ENCODE results near the gene ASTN2.

ASTN2 gene

DNA sequence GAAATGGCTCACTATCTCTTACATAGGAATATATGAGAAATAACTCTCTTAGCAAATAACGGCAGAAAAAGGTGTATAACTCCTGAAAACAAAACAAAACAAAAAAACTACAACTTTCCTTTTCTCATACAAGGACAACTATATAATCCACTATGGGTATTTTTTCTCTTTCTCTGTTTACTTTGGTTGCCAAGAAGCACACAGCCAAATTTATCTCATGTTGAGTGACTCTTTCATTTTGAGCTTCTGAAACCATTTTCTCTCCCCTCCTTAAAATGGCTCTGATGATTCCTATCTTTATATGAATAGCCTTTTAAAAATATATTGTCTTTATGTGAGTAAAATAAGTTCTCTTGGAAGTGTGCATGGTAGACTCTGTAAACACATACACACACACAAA lies 599.0 kb downstream of the ASTN2 start:
- DNase-seq (ENCODE audit: low read depth in 2 of 2) = no peak

DNA sequence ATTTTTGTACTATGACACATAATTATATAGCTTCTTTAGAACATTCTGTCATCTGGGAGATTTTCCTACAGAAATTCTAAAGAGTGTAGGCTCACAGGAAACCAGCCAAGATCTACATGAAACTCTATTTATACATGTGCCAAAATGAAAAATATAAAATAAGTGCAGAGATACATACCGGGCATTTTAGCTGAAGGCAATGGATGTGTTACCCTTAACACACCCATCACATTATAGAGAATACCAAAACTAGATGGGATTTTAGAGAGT lies 601.9 kb downstream of the ASTN2 start:
- no peak for DNase-seq (ENCODE audit: low read depth in 2 of 2)

DNA sequence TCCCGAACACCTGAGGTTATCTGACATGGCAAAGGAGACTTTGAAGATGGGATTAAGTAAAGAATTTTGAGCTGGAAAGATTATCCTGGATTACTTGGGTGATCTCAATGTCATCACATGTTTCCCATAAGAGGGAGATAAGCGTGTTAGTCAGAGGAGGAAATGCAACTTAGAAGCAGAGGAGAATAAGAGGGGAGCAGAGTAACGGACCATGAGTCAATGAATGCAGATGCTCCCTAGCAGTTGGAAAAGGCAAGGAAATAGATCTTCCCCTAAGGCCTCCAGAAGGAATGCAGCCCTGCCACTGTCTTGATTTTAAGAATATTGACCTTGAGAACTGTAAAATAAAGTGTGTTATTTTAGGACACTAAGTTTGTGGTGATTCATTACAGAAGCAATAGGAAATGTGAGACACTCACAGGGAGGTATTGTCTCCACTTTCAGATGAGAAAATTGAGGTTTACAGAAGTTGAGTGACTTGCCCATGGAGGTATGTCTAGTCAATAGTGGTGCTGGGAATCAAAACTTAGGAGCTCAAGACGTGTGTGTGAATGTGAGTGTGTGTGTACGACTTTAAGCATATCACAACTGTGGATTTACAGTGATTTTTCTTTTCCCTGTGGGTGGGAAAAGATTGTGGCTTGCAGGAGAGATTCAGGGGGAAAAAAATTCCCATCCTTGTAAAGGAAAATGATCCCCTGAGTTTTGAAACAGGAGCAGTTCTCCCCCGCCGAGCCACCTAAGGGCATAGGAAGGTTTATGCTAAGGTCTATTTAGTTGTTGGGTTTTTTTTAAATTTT lies 602.4 kb downstream of the ASTN2 start:
- no peak for DNase-seq (ENCODE audit: low read depth in 2 of 2)

DNA sequence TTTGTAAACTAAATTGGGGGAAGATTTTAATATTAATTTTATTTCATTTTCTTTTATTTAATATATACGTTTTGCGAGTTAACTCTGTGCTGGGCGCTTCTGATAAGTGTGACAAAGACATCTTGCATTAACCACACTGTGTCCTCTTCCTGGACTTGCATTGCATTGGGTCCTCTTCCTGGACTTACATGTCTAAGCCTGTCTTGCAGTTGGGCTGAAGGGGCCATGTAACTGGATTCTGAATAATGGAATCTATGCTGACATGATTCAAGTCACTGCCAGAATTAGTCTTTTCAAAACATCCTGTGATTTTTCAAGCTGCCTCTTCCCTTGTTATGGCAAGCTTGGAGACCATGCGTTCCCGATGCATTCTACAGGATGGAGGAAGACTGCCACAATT lies 605.2 kb downstream of the ASTN2 start:
- no peak for DNase-seq (ENCODE audit: low read depth in 2 of 2)

DNA sequence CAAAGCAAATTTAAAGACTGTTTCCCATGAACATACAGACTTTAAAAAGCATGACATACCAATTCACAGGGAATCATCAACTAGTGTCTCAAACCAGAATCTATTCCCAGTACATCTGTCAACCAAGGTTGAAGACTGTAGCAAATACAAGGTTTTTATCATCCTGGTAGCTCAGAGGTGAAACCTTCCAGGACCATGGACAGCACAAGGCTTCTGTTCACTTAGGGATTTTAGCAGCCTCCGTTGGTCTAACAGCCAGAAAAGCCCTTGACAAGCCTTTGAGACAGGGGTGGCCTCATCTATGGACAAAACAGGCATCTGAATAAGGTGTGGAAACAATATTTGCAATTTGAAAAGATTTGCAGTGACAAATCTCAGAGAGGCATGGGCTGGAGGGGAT lies 608.8 kb downstream of the ASTN2 start:
- DNase-seq (ENCODE audit: low read depth in 2 of 2) = no peak

DNA sequence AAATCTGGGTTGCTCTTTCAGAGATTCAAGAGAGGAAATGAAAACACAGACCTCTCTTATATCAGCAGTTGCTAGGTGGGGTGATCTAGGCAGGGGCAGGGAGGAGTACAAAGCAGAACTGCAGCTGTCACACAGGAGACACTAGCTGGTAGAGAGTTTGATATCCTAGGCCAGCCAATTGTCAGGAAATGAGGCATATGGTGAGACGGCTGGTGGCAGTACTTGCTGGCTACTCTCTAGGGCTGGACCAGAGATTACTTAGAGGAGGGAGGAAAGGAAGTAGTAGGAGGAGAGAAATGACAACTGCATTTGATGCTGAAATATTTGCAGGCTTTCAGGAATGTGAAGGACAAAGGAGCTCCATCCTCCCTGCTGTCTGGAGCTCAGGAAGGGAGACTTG lies 614.0 kb downstream of the ASTN2 start:
- no peak for DNase-seq (ENCODE audit: low read depth in 2 of 2)

DNA sequence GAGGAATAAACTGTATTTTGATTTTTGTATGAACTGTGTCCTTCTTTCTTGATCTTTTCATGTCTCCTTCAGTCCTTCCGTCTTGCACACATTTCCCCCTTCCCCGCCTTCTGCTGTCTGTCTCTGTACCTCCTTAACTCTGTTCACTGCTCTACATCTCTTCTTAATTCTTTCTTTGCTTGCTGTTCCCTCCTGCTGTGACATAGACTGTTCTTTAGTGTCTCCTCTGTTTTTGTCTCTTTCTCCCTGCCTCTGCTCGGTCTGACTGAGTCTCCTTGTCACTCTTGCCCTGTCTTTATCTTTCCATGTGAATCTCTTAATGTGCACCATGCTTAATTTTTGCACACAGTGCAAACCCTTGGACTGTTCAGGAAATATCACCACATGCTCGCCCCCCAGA lies 614.8 kb downstream of the ASTN2 start:
- no peak for DNase-seq (ENCODE audit: low read depth in 2 of 2)

DNA sequence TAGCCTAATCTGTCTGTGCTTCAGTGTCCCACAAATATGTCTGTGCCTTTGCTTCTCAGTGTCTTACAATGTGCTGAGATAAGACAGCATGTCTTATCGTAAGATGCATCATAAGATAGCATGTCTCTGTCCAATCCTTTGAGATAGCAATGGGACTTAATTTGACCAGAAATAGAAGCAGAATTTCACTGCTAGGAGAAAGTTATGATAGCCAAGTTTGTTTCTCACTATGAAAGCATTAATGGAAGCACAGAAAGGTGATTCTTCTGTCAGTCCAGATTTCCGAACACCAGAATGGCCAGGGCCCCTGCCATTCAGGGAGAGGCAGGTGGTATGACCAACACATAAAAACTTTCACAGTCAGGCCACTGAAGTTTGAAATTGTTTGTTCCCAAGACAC lies 616.3 kb downstream of the ASTN2 start:
- no peak for DNase-seq (ENCODE audit: low read depth in 2 of 2)

DNA sequence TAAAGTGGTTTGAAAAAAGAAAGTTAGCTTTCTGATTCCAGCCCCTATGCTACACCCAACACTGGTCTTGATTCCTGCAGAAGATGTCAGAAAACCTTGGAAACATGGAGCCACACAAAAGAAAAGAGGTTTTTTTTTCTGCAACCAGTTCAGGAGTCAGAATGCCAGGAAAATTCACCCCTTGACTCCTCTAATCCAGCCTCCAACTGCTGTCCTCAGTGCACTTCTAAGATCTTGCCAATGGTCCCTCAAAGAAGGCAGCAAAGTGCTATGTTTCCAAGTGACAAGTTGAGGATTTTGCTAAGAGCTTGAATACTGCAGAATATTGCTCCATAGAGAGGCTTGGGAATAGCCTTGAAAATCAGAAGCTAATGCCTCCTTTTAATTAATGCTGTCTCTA lies 617.6 kb downstream of the ASTN2 start:
- DNase-seq (ENCODE audit: low read depth in 2 of 2) = no peak

DNA sequence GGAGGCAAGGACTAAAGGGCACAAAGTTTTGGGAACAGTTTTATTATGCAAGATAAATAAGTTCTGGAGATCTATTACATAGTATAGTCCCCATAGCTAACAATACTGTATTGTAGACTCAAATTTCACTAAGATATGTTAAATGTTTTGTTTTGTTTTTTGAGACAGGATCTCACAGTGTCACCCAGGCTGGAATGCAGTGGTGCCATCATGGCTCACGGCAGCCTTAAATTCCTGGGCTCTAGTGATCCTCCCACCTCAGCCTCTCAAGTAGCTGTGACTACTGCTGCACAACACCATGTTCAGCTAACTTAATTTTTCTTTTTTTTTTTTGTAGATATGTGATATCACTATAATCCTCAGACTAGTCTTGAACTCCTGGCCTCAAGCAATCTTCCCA lies 618.2 kb downstream of the ASTN2 start:
- no peak for DNase-seq (ENCODE audit: low read depth in 2 of 2)

DNA sequence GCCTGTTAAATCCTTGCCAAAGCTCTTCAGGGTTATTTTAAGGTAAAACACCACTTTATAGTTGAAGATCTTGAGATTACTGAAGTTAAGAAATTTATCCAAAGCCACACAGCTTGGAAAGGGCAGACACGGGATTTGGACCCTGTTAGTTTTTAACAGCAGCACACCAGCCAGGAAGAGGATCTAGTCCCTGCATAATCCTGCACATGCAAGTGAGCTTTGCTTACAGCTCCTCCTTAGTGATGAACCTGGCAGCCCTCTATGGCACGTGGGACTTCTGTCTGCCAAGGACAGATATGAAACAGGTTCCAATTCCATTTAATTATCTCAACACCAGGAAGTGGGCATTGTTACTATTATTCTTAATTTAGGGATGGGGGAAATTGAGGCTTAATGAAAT lies 619.0 kb downstream of the ASTN2 start:
- DNase-seq (ENCODE audit: low read depth in 2 of 2) = no peak

DNA sequence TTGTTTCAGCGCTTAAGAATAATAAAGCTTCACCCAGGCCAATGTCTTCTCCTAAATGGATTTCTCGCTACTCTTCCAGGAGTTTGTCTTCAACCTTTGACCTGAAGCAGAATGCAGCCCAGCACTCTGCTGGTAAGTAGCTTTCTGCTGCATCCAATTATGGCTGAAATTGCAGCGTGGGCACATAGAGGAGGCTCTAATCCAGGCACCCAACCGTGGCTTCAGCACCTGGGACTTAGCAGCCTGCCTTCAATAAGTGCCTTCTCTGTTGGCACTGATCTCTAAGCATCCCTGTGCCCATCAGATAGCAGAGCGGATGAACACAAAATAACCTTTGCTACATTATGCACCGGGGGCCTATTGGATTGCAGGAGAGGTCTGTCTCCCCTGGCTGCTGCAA lies 622.6 kb downstream of the ASTN2 start:
- DNase-seq (ENCODE audit: low read depth in 2 of 2) = no peak

DNA sequence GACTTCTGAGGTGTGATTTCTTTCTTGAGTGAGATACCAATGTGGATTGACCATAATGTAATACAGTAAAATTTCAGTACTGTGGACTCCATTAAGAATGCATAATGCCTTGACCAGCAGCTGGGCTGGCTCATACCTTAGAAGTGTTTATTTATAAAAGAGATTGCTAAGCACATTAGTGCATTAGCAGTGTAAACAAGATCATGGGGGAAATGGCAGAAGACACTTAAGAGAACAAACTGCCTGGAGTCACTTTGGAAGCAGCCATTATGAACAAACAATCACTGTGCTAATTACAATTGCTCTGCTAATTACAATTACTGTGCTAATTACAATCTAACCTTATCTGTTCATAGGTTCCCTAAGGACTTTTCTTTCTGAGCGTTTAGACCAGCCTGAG lies 623.5 kb downstream of the ASTN2 start:
- no peak for DNase-seq (ENCODE audit: low read depth in 2 of 2)

DNA sequence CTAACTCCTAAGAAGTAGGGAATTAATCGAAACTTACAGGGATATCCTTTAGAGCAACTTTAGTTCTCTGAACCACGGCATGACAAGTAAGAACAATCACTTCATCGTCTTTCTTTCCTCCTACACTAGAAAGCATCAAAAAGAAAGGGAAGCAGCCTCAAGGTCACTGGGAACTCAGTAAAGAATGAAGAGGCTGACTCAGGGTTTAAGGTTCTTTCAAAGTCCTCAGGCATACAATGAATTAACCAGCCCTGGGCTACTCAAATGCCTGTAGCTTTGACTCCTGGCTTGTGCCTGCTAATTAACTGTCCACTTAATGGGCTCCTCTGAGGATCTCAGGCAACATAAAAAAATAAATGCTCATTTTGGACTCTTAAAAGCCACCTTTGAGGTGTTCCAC lies 625.8 kb downstream of the ASTN2 start:
- no peak for DNase-seq (ENCODE audit: low read depth in 2 of 2)

DNA sequence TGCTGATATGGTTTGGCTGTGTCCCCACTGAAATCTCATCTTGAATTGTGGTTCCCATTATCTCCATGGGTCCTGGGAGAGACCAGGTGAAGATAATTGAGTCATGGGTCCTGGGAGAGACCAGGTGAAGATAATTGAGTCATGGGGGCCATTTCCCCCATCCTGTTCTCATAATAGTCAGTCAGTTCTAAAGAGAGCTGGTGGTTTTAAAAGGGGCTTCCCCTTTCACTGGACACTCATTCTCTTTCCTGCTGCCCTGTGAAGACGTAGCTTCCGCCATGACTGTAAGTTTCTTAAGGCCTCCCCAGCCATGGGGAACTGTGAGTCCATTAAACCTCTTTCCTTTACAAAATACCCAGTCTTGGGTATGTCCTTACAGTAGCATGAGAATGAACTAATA lies 628.1 kb downstream of the ASTN2 start:
- DNase-seq (ENCODE audit: low read depth in 2 of 2) = no peak

DNA sequence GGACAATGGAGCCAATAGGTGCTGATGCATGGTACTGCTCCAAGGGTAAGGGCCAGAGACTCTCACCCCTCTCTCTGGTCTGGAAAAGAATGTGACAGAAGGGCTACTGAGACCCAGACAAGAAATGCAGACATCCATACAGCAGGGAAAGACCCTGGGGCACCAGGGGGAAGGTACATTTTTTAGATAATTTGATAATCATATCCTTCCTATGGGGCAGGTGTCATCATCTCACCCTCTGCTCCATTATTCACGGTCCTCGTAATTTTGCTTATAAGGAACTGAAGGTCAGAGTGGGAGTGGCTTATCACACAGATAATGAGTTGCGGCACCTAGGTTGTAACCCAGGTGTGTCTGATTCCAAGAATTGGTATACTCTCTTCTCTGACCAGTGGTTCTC lies 637.7 kb downstream of the ASTN2 start:
- DNase-seq (ENCODE audit: low read depth in 2 of 2) = no peak

DNA sequence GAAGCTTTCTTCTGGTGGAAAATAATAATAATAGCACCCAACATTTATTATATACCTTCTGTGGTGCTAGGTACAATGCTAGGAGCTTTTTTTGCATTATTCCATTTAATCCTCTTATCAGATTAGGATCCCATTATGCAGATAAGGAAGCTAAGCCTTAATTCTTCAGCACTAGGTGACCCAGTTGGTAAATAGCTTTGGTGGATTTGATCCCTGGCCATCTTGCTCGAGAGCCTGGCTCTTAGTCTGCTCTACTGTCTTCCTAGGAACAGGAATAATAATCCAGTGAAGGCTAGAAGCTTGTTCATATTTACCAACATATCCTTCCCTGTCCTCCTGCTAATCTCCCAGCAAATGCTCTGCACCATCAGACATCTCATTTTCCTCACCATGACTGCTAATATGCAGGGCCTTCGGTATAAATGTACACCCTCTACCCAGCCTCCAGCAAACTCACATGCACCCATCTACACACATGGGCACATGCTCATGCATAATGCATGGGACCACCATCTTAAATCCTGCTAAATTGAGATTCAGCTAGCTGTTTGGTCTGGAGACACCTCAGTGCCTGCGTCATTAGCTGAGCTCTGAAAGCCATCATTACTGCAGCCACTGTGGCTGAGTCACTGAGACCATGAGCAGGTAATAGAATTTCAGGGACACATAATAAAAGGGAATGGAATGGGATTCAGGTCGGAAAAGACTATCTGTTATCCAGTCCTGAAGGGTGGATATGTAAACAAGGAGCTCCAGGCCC lies 640.3 kb downstream of the ASTN2 start:
- no peak for DNase-seq (ENCODE audit: low read depth in 2 of 2)

DNA sequence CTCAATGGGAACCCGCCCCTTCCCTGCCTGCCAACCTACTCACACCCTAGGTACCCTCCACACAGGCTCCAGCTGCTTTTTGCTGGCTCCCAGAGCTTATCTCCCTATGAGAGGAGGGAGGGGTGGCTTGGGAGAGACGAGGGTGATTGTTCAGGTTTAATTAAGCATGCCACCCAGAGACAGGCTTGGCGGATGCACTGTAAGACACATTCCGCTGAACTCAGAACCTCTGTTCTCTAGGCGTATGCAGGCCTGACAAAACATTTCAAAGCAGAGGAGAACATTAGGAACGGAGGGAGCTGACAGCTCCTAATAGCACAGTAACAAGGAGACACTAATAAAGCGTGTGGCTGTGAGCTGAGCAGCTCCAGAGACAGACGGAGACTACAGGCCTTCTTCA lies 647.6 kb downstream of the ASTN2 start:
- no peak for DNase-seq (ENCODE audit: low read depth in 2 of 2)

DNA sequence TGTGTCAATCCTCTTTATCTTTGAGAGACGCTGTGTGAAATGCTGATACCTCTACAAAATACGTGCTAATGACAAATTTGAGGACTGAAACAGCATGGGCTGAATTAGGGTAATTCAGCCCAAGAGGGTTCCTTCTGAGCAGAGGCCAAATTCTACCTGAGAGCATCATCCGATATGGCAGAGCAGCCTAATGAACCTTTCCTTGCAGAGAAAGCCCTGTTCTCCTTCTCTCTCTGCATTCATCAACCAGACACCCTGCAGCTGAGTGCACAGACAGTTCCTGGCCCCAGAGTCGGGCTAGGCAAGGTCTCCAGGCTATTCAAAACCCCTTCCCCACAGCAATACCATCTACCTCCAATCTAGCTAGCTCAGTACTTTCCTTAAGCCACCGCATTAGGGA lies 649.8 kb downstream of the ASTN2 start:
- DNase-seq (ENCODE audit: low read depth in 2 of 2) = no peak

DNA sequence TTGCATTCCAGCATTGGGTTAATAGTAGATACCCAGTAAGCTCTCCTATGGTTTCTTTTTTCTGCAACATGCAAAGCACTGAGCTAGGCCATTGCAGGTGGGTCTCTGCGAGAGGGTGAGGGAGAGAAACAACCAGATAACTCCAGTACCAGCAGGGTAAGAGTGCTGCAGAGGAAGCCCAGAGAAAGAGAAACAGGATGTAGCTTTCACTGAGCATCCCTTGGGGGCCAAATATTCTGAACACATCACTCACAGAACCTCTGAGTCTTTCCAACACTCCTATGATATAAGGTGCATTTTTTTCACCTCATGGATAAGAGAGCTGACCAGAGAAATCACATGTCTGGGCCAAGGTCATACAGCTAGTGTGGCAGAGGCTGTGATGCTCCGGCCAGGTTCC lies 651.1 kb downstream of the ASTN2 start:
- DNase-seq (ENCODE audit: low read depth in 2 of 2) = no peak

DNA sequence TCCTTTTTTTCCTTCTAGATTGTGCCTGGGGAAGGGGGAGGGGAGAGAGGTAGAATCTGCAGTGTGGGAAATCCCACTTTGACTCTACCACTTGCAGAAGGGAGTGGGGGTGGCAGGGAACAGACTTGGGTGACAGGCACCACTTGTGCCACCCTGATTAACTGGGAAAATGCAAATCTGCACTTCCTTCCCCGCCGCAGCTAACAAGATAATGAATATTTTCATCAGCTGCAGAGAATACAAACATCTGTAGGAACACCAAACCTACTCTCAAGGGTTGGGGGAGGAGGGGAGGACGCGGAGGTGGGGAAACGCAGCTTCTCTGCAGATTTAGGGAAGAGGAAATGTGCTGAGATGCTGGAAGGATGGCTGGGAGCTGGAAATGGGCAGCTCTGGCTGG lies 654.2 kb downstream of the ASTN2 start:
- DNase-seq (ENCODE audit: low read depth in 2 of 2) = no peak

DNA sequence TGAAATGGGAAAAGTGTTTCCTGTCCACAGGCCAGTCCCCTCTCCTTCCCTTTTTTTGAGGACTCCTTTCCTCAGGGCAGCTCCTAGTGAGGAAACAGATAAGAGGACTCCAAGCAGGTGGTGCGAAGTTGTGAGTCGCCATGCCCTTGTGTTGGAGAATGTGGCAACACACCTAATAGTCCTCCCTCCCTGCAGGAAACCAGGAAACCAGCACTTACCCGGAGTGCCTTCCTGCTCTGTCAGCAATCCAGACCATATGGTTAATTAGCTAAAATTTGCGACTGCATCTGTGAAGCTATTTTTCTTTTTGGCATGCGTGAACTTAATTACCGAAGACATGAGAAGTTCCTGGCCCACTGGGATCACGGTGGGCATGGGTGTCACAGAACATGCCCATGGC lies 657.8 kb downstream of the ASTN2 start:
- no peak for DNase-seq (ENCODE audit: low read depth in 2 of 2)

DNA sequence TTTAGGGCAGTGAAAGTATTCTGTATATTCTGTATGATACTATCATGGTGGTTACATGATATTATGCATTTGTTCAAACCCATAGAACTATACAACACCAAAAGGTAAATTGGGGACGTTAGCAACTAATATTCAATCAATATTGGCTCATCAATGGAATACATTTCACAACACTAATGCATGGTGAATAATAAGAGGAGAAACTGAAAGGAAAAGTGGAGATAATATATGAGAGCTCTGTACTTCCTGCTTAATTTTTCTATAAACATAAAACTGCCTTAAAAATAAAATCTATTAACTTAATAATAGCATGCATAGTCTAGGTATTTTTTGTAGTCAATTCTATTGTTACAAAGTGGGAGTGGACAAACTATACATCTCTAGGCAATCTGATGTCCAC lies 661.5 kb downstream of the ASTN2 start:
- DNase-seq (ENCODE audit: low read depth in 2 of 2) = no peak

DNA sequence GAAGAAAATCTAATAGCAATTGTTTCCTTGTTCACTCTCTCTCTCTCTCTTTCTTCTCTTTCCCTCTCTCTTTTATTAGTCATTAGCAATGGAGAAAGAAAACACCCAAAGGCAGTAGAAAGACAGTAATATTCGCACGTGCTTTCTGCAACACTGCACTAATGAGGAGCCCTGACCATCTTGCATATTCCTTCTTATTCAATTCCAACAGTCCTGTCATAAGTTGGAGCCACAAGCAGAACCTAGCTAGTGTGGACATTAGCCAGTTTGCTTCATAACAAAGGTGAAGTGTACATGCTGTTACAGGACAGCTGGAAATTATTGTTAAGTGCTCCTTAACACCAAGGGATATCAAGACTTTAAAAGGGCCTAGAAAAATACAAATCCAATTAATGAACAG lies 664.3 kb downstream of the ASTN2 start:
- DNase-seq (ENCODE audit: low read depth in 2 of 2) = no peak
